DOHH2 (cell line): Measurements from ENCODE around the gene POLDIP2.

ENCODE experiments used
- H3F3A ChIP-seq: fragments of 200-600 bp; sonication (generic), shearing (Covaris generic); 2 replicates; pipeline ENCODE4 v1.6.0; 2016; ENCODE audit warnings: antibody characterized with exemption, mild to moderate bottlenecking; ENCODE audit not compliant: control insufficient read depth, insufficient read depth
- H3K27ac ChIP-seq: fragments of 200-600 bp; sonication (generic); 2 replicates; pipeline ENCODE4 v1.5.1; 2014; ENCODE audit warnings: low read depth, mild to moderate bottlenecking, low read length, moderate library complexity
- H3K27me3 ChIP-seq: fragments of 200-600 bp; sonication (generic); 2 replicates; pipeline ENCODE4 v1.6.1; 2014; ENCODE audit warnings: mild to moderate bottlenecking, low read length, mixed read lengths; ENCODE audit not compliant: control insufficient read depth
- H3K36me3 ChIP-seq: fragments of 200-600 bp; sonication (generic); 2 replicates; pipeline ENCODE4 v1.6.1; 2014; ENCODE audit warnings: mild to moderate bottlenecking, low read length, moderate library complexity, mixed read lengths; ENCODE audit not compliant: control insufficient read depth
- H3K4me1 ChIP-seq: fragments of 200-600 bp; sonication (generic); 2 replicates; pipeline ENCODE4 v1.6.1; 2014; ENCODE audit warnings: mild to moderate bottlenecking, low read length, mixed read lengths; ENCODE audit not compliant: control insufficient read depth
- H3K4me2 ChIP-seq: fragments of 200-600 bp; sonication (generic); 2 replicates; pipeline ENCODE4 v1.6.0; 2014; ENCODE audit warnings: mild to moderate bottlenecking, low read length, moderate library complexity
- H3K4me3 ChIP-seq: fragments of 200-600 bp; sonication (generic); 2 replicates; pipeline ENCODE4 v1.5.1; 2014; ENCODE audit warnings: mild to moderate bottlenecking, low read length, mixed read lengths
- H3K79me2 ChIP-seq: fragments of 200-600 bp; sonication (generic); 2 replicates; pipeline ENCODE4 v1.6.1; 2014; ENCODE audit warnings: mild to moderate bottlenecking, low read length, mixed read lengths; ENCODE audit not compliant: control insufficient read depth
- H3K9me2 ChIP-seq: fragments of 200-600 bp; sonication (generic); replicated peaks from 2 replicates; pipeline ENCODE4 v1.6.1; 2014; ENCODE audit warnings: mild to moderate bottlenecking, low read length, mixed read lengths; ENCODE audit not compliant: control insufficient read depth
- H3K9me3 ChIP-seq: fragments of 200-600 bp; sonication (generic); 2 replicates; pipeline ENCODE4 v1.6.1; 2014; ENCODE audit warnings: antibody characterized with exemption, low read length, mixed read lengths; ENCODE audit not compliant: control insufficient read depth, insufficient read depth
- H4K20me1 ChIP-seq: fragments of 200-600 bp; sonication (generic); 2 replicates; pipeline ENCODE4 v1.6.0; 2014; ENCODE audit warnings: low read depth, mild to moderate bottlenecking, antibody characterized with exemption, low read length, moderate library complexity; ENCODE audit not compliant: control insufficient read depth, insufficient read depth
- CTCF ChIP-seq: fragments of 200-600 bp; sonication (generic); IDR thresholded peaks from one replicate; pipeline ENCODE4 v1.5.1; 2014; ENCODE audit warnings: antibody characterized with exemption, mild to moderate bottlenecking, low read depth, low read length; ENCODE audit not compliant: poor library complexity, severe bottlenecking
- EZH2phosphoT487 ChIP-seq: fragments of 200-600 bp; sonication (generic); IDR thresholded peaks from 2 replicates; pipeline ENCODE4 v1.6.1; 2017; ENCODE audit warnings: borderline replicate concordance, mild to moderate bottlenecking, antibody characterized with exemption, low read length, moderate library complexity, mixed read lengths

The POLDIP2 gene

GRCh38 chr17:28388106-28388505 lies 30.8 kb upstream of the POLDIP2 start:
- no peaks in the 10 kb centered on the region for H3F3A ChIP-seq
- H3K4me1 ChIP-seq: no peaks in the 10 kb centered on the region
- no peaks in the 10 kb centered on the region for H4K20me1 ChIP-seq
- H3K4me2 ChIP-seq: no peak overlapping the region
- H3K9me3 ChIP-seq: no peaks in the 10 kb centered on the region
- H3K79me2 ChIP-seq: no peaks in the 10 kb centered on the region
- peaks cover 5% of the 10 kb centered on the region; the same call in 1 of the 2 replicates for H3K36me3 ChIP-seq
- no peaks in the 10 kb centered on the region for H3K27me3 ChIP-seq
- H3K9me2 ChIP-seq: no peaks in the 10 kb centered on the region
- H3K27ac ChIP-seq: no peak overlapping the region
- no peak overlapping the region for H3K4me3 ChIP-seq
- no peak for TF ChIP-seq CTCF
- TF ChIP-seq EZH2phosphoT487: no peak

- no peak overlapping the region for H3K27ac ChIP-seq
- no peaks in the 10 kb centered on the region for H3F3A ChIP-seq
- H3K36me3 ChIP-seq: peaks cover 5% of the 10 kb centered on the region; the same call in 1 of the 2 replicates
- H4K20me1 ChIP-seq: no peaks in the 10 kb centered on the region
- H3K4me2 ChIP-seq: no peak overlapping the region
- no peaks in the 10 kb centered on the region for H3K27me3 ChIP-seq
- no peaks in the 10 kb centered on the region for H3K79me2 ChIP-seq
- H3K9me2 ChIP-seq: no peaks in the 10 kb centered on the region
- TF ChIP-seq EZH2phosphoT487: no peak
- H3K9me3 ChIP-seq: no peaks in the 10 kb centered on the region
- H3K4me3 ChIP-seq: no peak overlapping the region
- no peaks in the 10 kb centered on the region for H3K4me1 ChIP-seq
Observed at GRCh38 chr17:28386391-28386790, 29.1 kb upstream of the POLDIP2 start.

GRCh38 chr17:28385406-28385805 lies 28.1 kb upstream of the POLDIP2 start:
- H3K9me2 ChIP-seq: no peaks in the 10 kb centered on the region
- H3K27ac ChIP-seq: no peak overlapping the region
- H3K9me3 ChIP-seq: no peaks in the 10 kb centered on the region
- H3F3A ChIP-seq: no peaks in the 10 kb centered on the region
- no peak overlapping the region for H3K4me3 ChIP-seq
- no peak for TF ChIP-seq CTCF
- TF ChIP-seq EZH2phosphoT487: no peak
- peaks cover 3% of the 10 kb centered on the region; the same call in 1 of the 2 replicates for H3K36me3 ChIP-seq
- H3K4me1 ChIP-seq: no peaks in the 10 kb centered on the region
- H3K4me2 ChIP-seq: no peak overlapping the region
- no peaks in the 10 kb centered on the region for H3K27me3 ChIP-seq
- no peaks in the 10 kb centered on the region for H3K79me2 ChIP-seq
- H4K20me1 ChIP-seq: no peaks in the 10 kb centered on the region

- Histone ChIP-seq H3K9me3 (no peaks in the 10 kb centered on the region), H3K4me2 (no peak overlapping the region), H3K79me2 (no peaks in the 10 kb centered on the region), H3K9me2 (no peaks in the 10 kb centered on the region), H3K4me3 (no peak overlapping the region), H3K4me1 (no peaks in the 10 kb centered on the region), H3K27ac (no peak overlapping the region), H3F3A (no peaks in the 10 kb centered on the region), H4K20me1 (no peaks in the 10 kb centered on the region), H3K36me3 (peaks cover 2% of the 10 kb centered on the region; the same call in 1 of the 2 replicates), H3K27me3 (no peaks in the 10 kb centered on the region)
- no peak for TF ChIP-seq CTCF
- TF ChIP-seq EZH2phosphoT487: no peak
Observed at GRCh38 chr17:28385037-28385400, 27.7 kb upstream of the POLDIP2 start.
